ENCODE data around the gene ZBTB16.

The ZBTB16 gene

DNA sequence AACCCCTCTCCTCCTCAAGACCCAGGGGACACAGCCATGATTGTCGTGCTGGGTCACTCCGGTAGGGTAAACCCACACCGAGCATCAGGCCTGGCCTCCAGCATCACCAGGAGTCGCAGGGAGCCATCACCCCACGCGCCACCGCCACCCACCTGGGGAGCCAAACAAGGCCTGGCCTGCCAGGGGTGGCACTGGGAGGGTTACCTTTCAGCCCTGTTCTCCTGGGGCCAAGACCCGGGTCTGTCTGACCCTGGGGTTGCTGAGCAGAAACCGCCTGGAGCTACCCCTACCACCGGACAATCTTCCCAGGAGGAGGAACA lies 197.4 kb downstream of the ZBTB16 start:
- Histone ChIP-seq H2AFZ (ENCODE audit: low read depth, low read length) (no peak overlapping the region), H3K79me2 (ENCODE audit: insufficient read depth, low read length) (no peaks in the 10 kb centered on the region), H3K4me2 (ENCODE audit: insufficient read depth, low read length) (no peak overlapping the region), H3K36me3 (ENCODE audit: insufficient read depth, low read length) (no peaks in the 10 kb centered on the region), H4K20me1 (ENCODE audit: insufficient read depth, low read length) (peaks cover 10% of the 10 kb centered on the region; the same call in 1 of the 2 replicates), H3K27me3 (ENCODE audit: insufficient read depth, low read length, poor library complexity) (no peaks in the 10 kb centered on the region), H3K9me3 (ENCODE audit: insufficient read depth, low read length, severe bottlenecking) (no peaks in the 10 kb centered on the region), H3K4me1 (ENCODE audit: insufficient read depth, low read length) (no peaks in the 10 kb centered on the region), H3K27ac (ENCODE audit: low read length) (no peak overlapping the region), H3K4me3 (ENCODE audit: low read depth in 1 of 2, low read length in 2 of 2) (no peak overlapping the region), H3K9ac (ENCODE audit: low read depth, low read length) (no peak overlapping the region)
- TF ChIP-seq EZH2 (IDR thresholded peaks at IDR 0.05; ENCODE audit: borderline replicate concordance, low read depth, low read length, severe bottlenecking) (no peak), CTCF (IDR thresholded peaks at IDR 0.05; ENCODE audit: borderline replicate concordance, extremely low read depth, low read length, poor library complexity, severe bottlenecking) (no peak)
- no peak for DNase-seq
- no peak for ATAC-seq (ENCODE audit: insufficient read depth, low read depth)

GRCh38 chr11:114257621-114258558 lies 198.4 kb downstream of the ZBTB16 start:
- ATAC-seq (ENCODE audit: insufficient read depth, low read depth): no peak
- H3K36me3 ChIP-seq (ENCODE audit: insufficient read depth, low read length): no peaks in the 10 kb centered on the region
- no peaks in the 10 kb centered on the region for H3K27me3 ChIP-seq (ENCODE audit: insufficient read depth, low read length, poor library complexity)
- H3K4me3 ChIP-seq (ENCODE audit: low read depth in 1 of 2, low read length in 2 of 2): no peak overlapping the region
- no peak for DNase-seq
- H3K79me2 ChIP-seq (ENCODE audit: insufficient read depth, low read length): no peaks in the 10 kb centered on the region
- no peak overlapping the region for H3K27ac ChIP-seq (ENCODE audit: low read length)
- H3K4me1 ChIP-seq (ENCODE audit: insufficient read depth, low read length): no peaks in the 10 kb centered on the region
- no peak for TF ChIP-seq CTCF (IDR thresholded peaks at IDR 0.05; ENCODE audit: borderline replicate concordance, extremely low read depth, low read length, poor library complexity, severe bottlenecking)
- no peak for TF ChIP-seq EZH2 (IDR thresholded peaks at IDR 0.05; ENCODE audit: borderline replicate concordance, low read depth, low read length, severe bottlenecking)
- no peak overlapping the region for H2AFZ ChIP-seq (ENCODE audit: low read depth, low read length)
- H3K9me3 ChIP-seq (ENCODE audit: insufficient read depth, low read length, severe bottlenecking): no peaks in the 10 kb centered on the region
- peaks cover 12% of the 10 kb centered on the region; the same call in 1 of the 2 replicates for H4K20me1 ChIP-seq (ENCODE audit: insufficient read depth, low read length)
- no peak overlapping the region for H3K4me2 ChIP-seq (ENCODE audit: insufficient read depth, low read length)
- no peak overlapping the region for H3K9ac ChIP-seq (ENCODE audit: low read depth, low read length)

- Histone ChIP-seq H3K4me2 (ENCODE audit: insufficient read depth, low read length) (no peak overlapping the region), H3K36me3 (ENCODE audit: insufficient read depth, low read length) (no peaks in the 10 kb centered on the region), H3K79me2 (ENCODE audit: insufficient read depth, low read length) (no peaks in the 10 kb centered on the region), H3K4me1 (ENCODE audit: insufficient read depth, low read length) (no peaks in the 10 kb centered on the region), H3K27me3 (ENCODE audit: insufficient read depth, low read length, poor library complexity) (peaks cover 5% of the 10 kb centered on the region), H3K9me3 (ENCODE audit: insufficient read depth, low read length, severe bottlenecking) (no peaks in the 10 kb centered on the region), H4K20me1 (ENCODE audit: insufficient read depth, low read length) (peaks cover 12% of the 10 kb centered on the region; the same call in 1 of the 2 replicates), H3K9ac (ENCODE audit: low read depth, low read length) (no peak overlapping the region), H2AFZ (ENCODE audit: low read depth, low read length) (no peak overlapping the region), H3K4me3 (ENCODE audit: low read depth in 1 of 2, low read length in 2 of 2) (no peak overlapping the region), H3K27ac (ENCODE audit: low read length) (no peak overlapping the region)
- ATAC-seq (ENCODE audit: insufficient read depth, low read depth) (no peak), DNase-seq (no peak)
- no peak for TF ChIP-seq EZH2 (IDR thresholded peaks at IDR 0.05; ENCODE audit: borderline replicate concordance, low read depth, low read length, severe bottlenecking)
- no peak for TF ChIP-seq CTCF (IDR thresholded peaks at IDR 0.05; ENCODE audit: borderline replicate concordance, extremely low read depth, low read length, poor library complexity, severe bottlenecking)
These were observed 199.2 kb downstream of the ZBTB16 start for GRCh38 chr11:114258696-114259095.

All from DND-41 (cell line).